ENCODE results near the gene RALGPS1.

DNA sequence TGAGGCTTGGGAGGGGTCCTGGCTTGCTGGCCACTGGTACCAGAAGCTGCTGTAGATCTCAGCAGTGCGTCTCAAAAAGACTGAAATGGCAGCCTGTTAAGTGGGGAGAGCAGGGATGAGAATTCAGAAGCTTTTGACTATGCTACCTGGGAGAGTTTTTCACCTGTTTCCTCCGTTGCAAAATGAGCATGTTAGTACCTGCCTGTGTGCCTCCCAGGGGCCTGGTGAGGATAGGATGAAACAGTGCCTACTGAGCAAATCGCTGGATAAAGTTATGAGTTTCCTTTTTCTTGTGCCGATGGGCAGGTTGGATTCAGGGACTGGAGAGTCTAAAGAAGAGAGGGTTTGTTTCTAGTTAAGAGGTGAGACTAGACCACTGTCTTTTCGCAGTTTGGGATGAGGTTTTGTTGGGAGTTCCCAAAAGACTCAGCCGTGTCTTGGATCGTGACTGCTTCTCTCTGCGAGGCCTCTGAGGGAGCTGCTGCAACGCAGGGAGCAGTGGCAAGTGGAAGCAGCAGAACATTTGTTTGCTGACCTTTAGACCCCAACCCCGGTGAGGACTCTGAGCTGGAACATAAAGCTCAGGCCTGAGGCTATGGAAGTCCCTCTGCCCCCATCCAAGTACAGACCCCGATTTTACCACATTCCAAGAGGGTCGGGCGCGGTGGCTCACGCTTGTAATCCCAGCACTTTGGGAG lies 1.4 kb downstream of the RALGPS1 start:
- TF ChIP-seq ZNF384 (IDR thresholded peaks at IDR 0.05) (no peak), L3MBTL2 (conservative IDR thresholded peaks at IDR 0.05) (no peak), FOXK2 (IDR thresholded peaks at IDR 0.05) (no peak), ELF4 (IDR thresholded peaks at IDR 0.05) (no peak), SUZ12 (IDR thresholded peaks at IDR 0.05) (no peak)

All from HEK293T (cell line).